Gastroesophageal sphincter (tissue), 3 donors: ENCODE results near the gene ERGIC2.

Experiments used
- POLR2A ChIP-seq, 2 donors: fragments of 450-650 bp; IDR thresholded peaks; one replicate each; pipeline ENCODE4 v1.6.1; 2017; ENCODE audit warnings: antibody characterized with exemption in 2 of 2, mild to moderate bottlenecking in 2 of 2, moderate library complexity in 1 of 2
- TF ChIP-seq, protein P1 (sequence below), 4 experiments: fragments of 200-600 bp in 2 of 4; fragments of 450-650 bp in 2 of 4; sonication (generic) in 1 of 4; IDR thresholded peaks; one replicate each; pipeline ENCODE4 v1.5.1; 2017 to 2019; ENCODE audit warnings: antibody characterized with exemption in 4 of 4, mild to moderate bottlenecking in 2 of 4, moderate library complexity in 2 of 4

DNA sequence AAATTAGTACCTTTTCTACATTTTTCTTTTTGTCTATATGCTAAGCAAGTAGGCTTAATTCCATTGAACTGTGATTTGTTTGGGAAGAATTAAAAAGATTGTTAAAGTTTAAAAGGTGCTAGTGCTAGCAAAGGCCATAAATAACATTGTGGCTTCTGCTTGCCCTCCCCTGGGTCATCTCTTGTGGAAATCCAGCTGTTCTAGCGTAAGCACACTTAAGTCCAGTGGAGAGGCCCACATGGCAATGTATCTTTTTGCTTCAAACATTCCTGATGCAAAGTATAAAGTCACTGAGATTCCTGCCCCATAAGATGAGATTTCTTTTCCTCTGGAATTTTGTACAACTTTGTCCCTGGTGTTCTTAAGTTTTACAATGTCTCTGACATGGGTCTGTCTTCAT lies 14.4 kb upstream of the ERGIC2 start:
- TF ChIP-seq POLR2A (IDR thresholded peaks at IDR 0.05) = no peak
- TF ChIP-seq, protein P1, sequence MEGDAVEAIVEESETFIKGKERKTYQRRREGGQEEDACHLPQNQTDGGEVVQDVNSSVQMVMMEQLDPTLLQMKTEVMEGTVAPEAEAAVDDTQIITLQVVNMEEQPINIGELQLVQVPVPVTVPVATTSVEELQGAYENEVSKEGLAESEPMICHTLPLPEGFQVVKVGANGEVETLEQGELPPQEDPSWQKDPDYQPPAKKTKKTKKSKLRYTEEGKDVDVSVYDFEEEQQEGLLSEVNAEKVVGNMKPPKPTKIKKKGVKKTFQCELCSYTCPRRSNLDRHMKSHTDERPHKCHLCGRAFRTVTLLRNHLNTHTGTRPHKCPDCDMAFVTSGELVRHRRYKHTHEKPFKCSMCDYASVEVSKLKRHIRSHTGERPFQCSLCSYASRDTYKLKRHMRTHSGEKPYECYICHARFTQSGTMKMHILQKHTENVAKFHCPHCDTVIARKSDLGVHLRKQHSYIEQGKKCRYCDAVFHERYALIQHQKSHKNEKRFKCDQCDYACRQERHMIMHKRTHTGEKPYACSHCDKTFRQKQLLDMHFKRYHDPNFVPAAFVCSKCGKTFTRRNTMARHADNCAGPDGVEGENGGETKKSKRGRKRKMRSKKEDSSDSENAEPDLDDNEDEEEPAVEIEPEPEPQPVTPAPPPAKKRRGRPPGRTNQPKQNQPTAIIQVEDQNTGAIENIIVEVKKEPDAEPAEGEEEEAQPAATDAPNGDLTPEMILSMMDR (IDR thresholded peaks at IDR 0.05) = no peak
